Mesenchymal stem cell (in vitro differentiated cells and primary cell): ENCODE results near the gene CCDC197.

ENCODE experiments used
- DNase-seq: peaks from one replicate; pipeline ENCODE4 v3.0.0-alpha.2; 2013
- H2AFZ ChIP-seq: one replicate; pipeline ENCODE4 v1.6.1; 2013; ENCODE audit warnings: low read depth, mild to moderate bottlenecking, control low read depth, inconsistent platforms, low read length, moderate library complexity
- H2AK5ac ChIP-seq: 2 replicates; pipeline ENCODE4 v1.6.1; 2013; ENCODE audit warnings: low read length, moderate library complexity, mild to moderate bottlenecking, inconsistent platforms; ENCODE audit not compliant: severe bottlenecking
- H2BK120ac ChIP-seq: one replicate; pipeline ENCODE4 v1.6.1; 2013; ENCODE audit warnings: low read depth, mild to moderate bottlenecking, inconsistent platforms, low read length, moderate library complexity
- H2BK12ac ChIP-seq, 2 experiments: one replicate each; pipeline ENCODE4 v1.6.1; 2013; ENCODE audit warnings: inconsistent platforms in 2 of 2, low read length in 2 of 2, mild to moderate bottlenecking in 2 of 2, moderate library complexity in 2 of 2, control low read depth in 1 of 2
- H2BK15ac ChIP-seq: one replicate; pipeline ENCODE4 v1.6.1; 2013; ENCODE audit warnings: mild to moderate bottlenecking, low read depth, inconsistent platforms; ENCODE audit not compliant: poor library complexity, severe bottlenecking
- H2BK5ac ChIP-seq: 2 replicates; pipeline ENCODE4 v1.6.1; 2013; ENCODE audit warnings: low read depth, mild to moderate bottlenecking, low read length, control low read depth, inconsistent platforms; ENCODE audit not compliant: poor library complexity, severe bottlenecking
- H3K14ac ChIP-seq, 2 experiments: one replicate each; pipeline ENCODE4 v1.6.1; 2013; ENCODE audit warnings: inconsistent platforms in 2 of 2, low read length in 2 of 2, control low read depth in 1 of 2, mild to moderate bottlenecking in 1 of 2, moderate library complexity in 1 of 2
- H3K18ac ChIP-seq, 2 experiments: one replicate each; pipeline ENCODE4 v1.6.1; 2013; ENCODE audit warnings: inconsistent platforms in 2 of 2, low read length in 2 of 2, control low read depth in 1 of 2, low read depth in 1 of 2, mild to moderate bottlenecking in 1 of 2
- H3K23ac ChIP-seq, 2 experiments: one replicate each; pipeline ENCODE4 v1.6.1; 2013; ENCODE audit warnings: inconsistent platforms in 2 of 2, low read length in 2 of 2, mild to moderate bottlenecking in 2 of 2, moderate library complexity in 2 of 2, control low read depth in 1 of 2
- H3K27ac ChIP-seq: 2 replicates; pipeline ENCODE4 v1.5.1; 2013; ENCODE audit warnings: mild to moderate bottlenecking, moderate library complexity, low read length, control low read depth, inconsistent platforms; ENCODE audit not compliant: poor library complexity, severe bottlenecking
- H3K27me3 ChIP-seq, 2 experiments: 2 replicates each; pipeline versions ENCODE4 v1.6.1 to v1.7.0; 2013; ENCODE audit warnings: low read length in 2 of 2, mild to moderate bottlenecking in 2 of 2, moderate library complexity in 2 of 2, control low read depth in 1 of 2, inconsistent platforms in 1 of 2; ENCODE audit not compliant: control insufficient read depth in 1 of 2, insufficient read depth in 1 of 2
- H3K36me3 ChIP-seq, 2 experiments: 2 replicates each; pipeline versions ENCODE4 v1.6.1 to v1.7.0; 2013; ENCODE audit warnings: low read length in 2 of 2, control low read depth in 1 of 2, inconsistent platforms in 1 of 2, low read depth in 1 of 2, mild to moderate bottlenecking in 1 of 2; ENCODE audit not compliant: insufficient read depth in 2 of 2, control insufficient read depth in 1 of 2
- H3K4ac ChIP-seq, 2 experiments: one replicate each; pipeline ENCODE4 v1.6.1; 2013; ENCODE audit warnings: inconsistent platforms in 2 of 2, low read length in 2 of 2, mild to moderate bottlenecking in 2 of 2, moderate library complexity in 2 of 2, control low read depth in 1 of 2, low read depth in 1 of 2
- H3K4me1 ChIP-seq: 2 replicates; pipeline ENCODE4 v1.6.1; 2013; ENCODE audit warnings: low read depth, low read length, control low read depth; ENCODE audit not compliant: control insufficient read depth, insufficient read depth
- H3K4me2 ChIP-seq: 2 replicates; pipeline ENCODE4 v1.6.1; 2013; ENCODE audit warnings: low read length, mild to moderate bottlenecking, inconsistent platforms; ENCODE audit not compliant: poor library complexity, severe bottlenecking
- H3K4me3 ChIP-seq, 2 experiments: 2 replicates each; pipeline versions ENCODE4 v1.5.1 to v1.7.0; 2013; ENCODE audit warnings: low read length in 2 of 2, mild to moderate bottlenecking in 2 of 2, control low read depth in 1 of 2, low read depth in 1 of 2; ENCODE audit not compliant: insufficient read depth in 1 of 2
- H3K79me1 ChIP-seq: replicated peaks from 2 replicates; pipeline ENCODE4 v1.6.1; 2013; ENCODE audit warnings: mild to moderate bottlenecking, control low read depth, low read length, inconsistent platforms; ENCODE audit not compliant: poor library complexity, severe bottlenecking
- H3K9ac ChIP-seq: 2 replicates; pipeline ENCODE4 v1.7.0; 2013; ENCODE audit warnings: mild to moderate bottlenecking, low read length, moderate library complexity
- H3K9me3 ChIP-seq: 2 replicates; pipeline ENCODE4 v1.7.0; 2013; ENCODE audit warnings: mild to moderate bottlenecking, low read length; ENCODE audit not compliant: control insufficient read depth
- H4K8ac ChIP-seq: one replicate; pipeline ENCODE4 v1.6.1; 2013; ENCODE audit warnings: inconsistent platforms, mild to moderate bottlenecking, low read length, moderate library complexity
- H4K91ac ChIP-seq: one replicate; pipeline ENCODE4 v1.6.1; 2013; ENCODE audit warnings: mild to moderate bottlenecking, low read length, inconsistent platforms
- WGBS: methylation state at CpG from one replicate; pipeline ENCODE4 v1.1.7; 2013; ENCODE audit warnings: mixed read lengths; 5-methylcytosine and 5-hydroxymethylcytosine counted together

The CCDC197 gene

GRCh38 chr14:94051779-94052178, 54.7 kb downstream of the CCDC197 start:
- Histone ChIP-seq H3K9me3 (no peaks in the 10 kb centered on the region), H2AFZ (no peak overlapping the region), H3K9ac (no peak overlapping the region), H3K4ac (no peak overlapping the region), H3K4me3 (no peak overlapping the region), H3K23ac (no peak overlapping the region), H3K4me1 (peaks cover 12% of the 10 kb centered on the region), H4K8ac (no peak overlapping the region), H3K79me1 (peaks cover 52% of the 10 kb centered on the region), H2BK12ac (no peak overlapping the region), H2BK120ac (no peak overlapping the region), H2BK15ac (no peak overlapping the region), H3K36me3 (peaks cover 70 to 96% of the 10 kb centered on the region in 2 experiments), H3K18ac (no peak overlapping the region), H3K4me2 (no peak overlapping the region), H4K91ac (no peak overlapping the region), H3K27ac (no peak overlapping the region), H2BK5ac (no peak overlapping the region), H2AK5ac (no peak overlapping the region), H3K27me3 (no peaks in the 10 kb centered on the region), H3K14ac (no peak overlapping the region)
- DNase-seq: no peak
- WGBS: 94% methylated on average over 3 of the region's 3 CpGs

- H2AFZ ChIP-seq: no peak overlapping the region
- H2BK5ac ChIP-seq: no peak overlapping the region
- H4K8ac ChIP-seq: no peak overlapping the region
- no peak for DNase-seq
- no peak overlapping the region for H3K18ac ChIP-seq
- no peak overlapping the region for H3K4me3 ChIP-seq
- no peak overlapping the region for H2BK15ac ChIP-seq
- peaks cover 66 to 96% of the 10 kb centered on the region in 2 experiments for H3K36me3 ChIP-seq
- no peaks in the 10 kb centered on the region for H3K27me3 ChIP-seq
- H3K14ac ChIP-seq: no peak overlapping the region
- H2BK12ac ChIP-seq: no peak overlapping the region
- no peak overlapping the region for H3K27ac ChIP-seq
- peaks cover 49% of the 10 kb centered on the region for H3K79me1 ChIP-seq
- H3K4me1 ChIP-seq: peaks cover 12% of the 10 kb centered on the region
- H3K9ac ChIP-seq: no peak overlapping the region
- no peak overlapping the region for H2AK5ac ChIP-seq
- H3K4ac ChIP-seq: no peak overlapping the region
- H2BK120ac ChIP-seq: no peak overlapping the region
- H3K4me2 ChIP-seq: no peak overlapping the region
- no peaks in the 10 kb centered on the region for H3K9me3 ChIP-seq
- no peak overlapping the region for H3K23ac ChIP-seq
- 93% methylated on average over 1 of the region's 1 CpG for WGBS
- H4K91ac ChIP-seq: no peak overlapping the region
Observed at GRCh38 chr14:94052199-94052598, 55.1 kb downstream of the CCDC197 start.

- H3K9me3 ChIP-seq: no peaks in the 10 kb centered on the region
- peaks cover 62 to 96% of the 10 kb centered on the region in 2 experiments for H3K36me3 ChIP-seq
- H3K27me3 ChIP-seq: no peaks in the 10 kb centered on the region
- no peak overlapping the region for H2AK5ac ChIP-seq
- no peak overlapping the region for H3K23ac ChIP-seq
- H3K18ac ChIP-seq: no peak overlapping the region
- no peak overlapping the region for H3K9ac ChIP-seq
- no peak overlapping the region for H4K8ac ChIP-seq
- peaks cover 12% of the 10 kb centered on the region for H3K4me1 ChIP-seq
- H3K79me1 ChIP-seq: peaks cover 49% of the 10 kb centered on the region
- DNase-seq: no peak
- no peak overlapping the region for H4K91ac ChIP-seq
- H2BK5ac ChIP-seq: no peak overlapping the region
- no peak overlapping the region for H3K14ac ChIP-seq
- H3K4me2 ChIP-seq: no peak overlapping the region
- no peak overlapping the region for H2BK12ac ChIP-seq
- H2AFZ ChIP-seq: no peak overlapping the region
- H3K4ac ChIP-seq: no peak overlapping the region
- H2BK15ac ChIP-seq: no peak overlapping the region
- no peak overlapping the region for H3K27ac ChIP-seq
- WGBS: 100% methylated on average over 3 of the region's 4 CpGs
- no peak overlapping the region for H3K4me3 ChIP-seq
- no peak overlapping the region for H2BK120ac ChIP-seq
Observed at GRCh38 chr14:94052662-94053061, 55.6 kb downstream of the CCDC197 start.

- no peak overlapping the region for H3K18ac ChIP-seq
- peaks cover 47 to 96% of the 10 kb centered on the region in 2 experiments for H3K36me3 ChIP-seq
- no peaks in the 10 kb centered on the region for H3K27me3 ChIP-seq
- H3K9ac ChIP-seq: no peak overlapping the region
- no peaks in the 10 kb centered on the region for H3K9me3 ChIP-seq
- no peak for DNase-seq
- no peak overlapping the region for H2BK5ac ChIP-seq
- H2BK15ac ChIP-seq: no peak overlapping the region
- H3K27ac ChIP-seq: no peak overlapping the region
- 100% methylated on average over 1 of the region's 1 CpG for WGBS
- H4K8ac ChIP-seq: no peak overlapping the region
- peaks cover 53% of the 10 kb centered on the region for H3K79me1 ChIP-seq
- H3K4ac ChIP-seq: no peak overlapping the region
- no peak overlapping the region for H3K4me3 ChIP-seq
- no peak overlapping the region for H2BK12ac ChIP-seq
- H2AK5ac ChIP-seq: no peak overlapping the region
- H3K23ac ChIP-seq: no peak overlapping the region
- no peak overlapping the region for H4K91ac ChIP-seq
- H2AFZ ChIP-seq: no peak overlapping the region
- peaks cover 9% of the 10 kb centered on the region for H3K4me1 ChIP-seq
- no peak overlapping the region for H3K14ac ChIP-seq
- no peak overlapping the region for H3K4me2 ChIP-seq
- no peak overlapping the region for H2BK120ac ChIP-seq
Observed at GRCh38 chr14:94054401-94054800, 57.3 kb downstream of the CCDC197 start.
